Right ventricle myocardium inferior (tissue), 1 donor: ENCODE results near the gene KDM4D. TPM values are rescaled to one million over a fixed set of nuclear protein-coding genes. Genes with fewer than 3 reads are reported as not detected.

Experiments used
- ATAC-seq: fragments of 200-7000 bp; cut with Tn5 transposase; one replicate; pipeline ENCODE4 v1.9.1; 2020; ENCODE audit warnings: mild to moderate bottlenecking, moderate library complexity
- DNase-seq: peaks from one replicate; pipeline ENCODE4 v3.0.0; 2021; ENCODE audit errors: missing footprints
- intact Hi-C: fragments of 100-400 bp; cut with DNase I; formaldehyde crosslinking; loops from one replicate; pipeline ENCODE4 v1.11.0; 2022
- total RNA-seq: library from RNA; stranded (reverse); fragmentation: NEBNext Ultra II Directional; extraction: Animal tissue kit (Norgen Biotek cat#: 25700); gene quantifications from one replicate; pipeline ENCODE4 v1.2.1, GENCODE V29; 2021
- donor health status: DM: no; HTN: yes; CAD: no; lungs with severe emphysema.

KDM4D gene
- total RNA-seq, 1 donor from 2014 or later, result 0.54 TPM

DNA sequence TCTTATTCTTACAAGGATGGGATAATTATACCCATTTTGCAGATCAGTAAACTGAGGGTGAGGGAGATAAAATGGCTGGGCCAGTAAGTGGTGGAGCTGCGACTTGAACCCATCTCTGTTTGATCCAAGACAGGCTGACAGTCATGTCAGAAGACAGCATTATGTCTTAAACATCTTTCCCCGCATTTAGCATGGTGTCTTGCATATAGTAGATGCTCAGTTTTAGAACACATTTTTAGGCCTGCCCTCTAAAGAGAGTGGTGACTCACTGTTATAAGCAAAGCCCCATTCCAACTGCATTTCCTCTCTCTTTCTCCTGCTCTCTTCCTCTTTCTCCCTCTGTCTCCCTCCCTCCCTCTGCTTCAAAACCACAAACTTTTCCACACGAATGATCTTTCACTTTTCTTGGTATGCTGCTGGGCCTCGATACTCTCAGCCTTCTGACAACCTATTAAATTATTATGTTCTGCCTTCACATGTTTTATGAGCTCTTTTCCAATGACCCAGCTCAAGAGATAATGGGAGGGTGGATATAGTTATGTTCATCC lies 25.4 kb upstream of the KDM4D start:
- intact Hi-C loops, result no loop called here
- no peak for DNase-seq
- ATAC-seq, result no peak

- intact Hi-C loops, result no loop called here
- DNase-seq, result no peak
- no peak for ATAC-seq
Measured at GRCh38 chr11:94954753-94955152, 18.8 kb upstream of the KDM4D start.

DNA sequence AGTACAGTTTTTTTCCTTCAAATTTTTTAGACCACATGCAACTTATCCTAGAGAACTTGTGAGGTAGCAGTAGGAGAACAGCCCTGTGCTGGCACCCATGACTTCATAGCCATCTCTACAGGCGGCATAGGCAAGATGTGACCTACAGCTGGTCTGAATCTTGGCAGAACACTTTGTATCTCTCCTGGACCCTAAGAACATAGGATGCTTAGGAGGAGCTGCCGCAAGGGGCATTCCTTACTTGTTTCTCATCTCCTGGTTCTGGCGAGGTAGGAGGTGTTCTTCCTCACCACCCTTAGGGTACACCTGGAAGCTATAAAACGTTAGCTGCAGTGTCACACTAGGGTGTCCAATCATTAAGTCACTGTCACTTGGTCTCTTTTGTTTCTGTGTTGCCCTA lies 16.5 kb upstream of the KDM4D start:
- DNase-seq (no peak), ATAC-seq (no peak)
- intact Hi-C loops, result no loop called here

- intact Hi-C loops, result no loop called here
- no peak for ATAC-seq
- no peak for DNase-seq
Measured at GRCh38 chr11:94958121-94958696, 15.3 kb upstream of the KDM4D start.

- intact Hi-C loops, result no loop called here
- ATAC-seq, result no peak
- DNase-seq, result no peak
Measured at GRCh38 chr11:94959179-94959578, 14.3 kb upstream of the KDM4D start.

GRCh38 chr11:94960488-94960887 lies 13.0 kb upstream of the KDM4D start:
- ATAC-seq, result no peak
- DNase-seq, result no peak
- intact Hi-C loops, result no loop called here

DNA sequence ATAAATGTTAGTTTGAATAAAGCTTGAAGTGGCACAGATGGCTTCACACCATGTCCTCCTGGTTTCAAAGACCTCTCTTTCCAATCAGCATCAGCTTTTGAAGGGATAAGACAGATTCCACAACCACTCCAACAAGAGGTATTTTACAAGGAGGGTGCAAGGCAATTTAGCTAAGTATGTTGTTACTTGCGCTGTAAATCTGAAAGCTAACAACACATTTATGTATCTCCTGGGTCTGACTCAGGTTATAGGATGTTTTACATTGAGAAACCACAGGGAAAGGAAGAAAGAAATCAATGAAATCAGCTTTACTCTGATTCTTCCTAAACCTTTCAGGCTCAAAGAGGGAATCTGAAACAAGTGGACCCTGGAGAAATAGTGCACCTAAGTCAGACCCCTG lies 12.3 kb upstream of the KDM4D start:
- intact Hi-C loops, result no loop called here
- ATAC-seq, result no peak

DNA sequence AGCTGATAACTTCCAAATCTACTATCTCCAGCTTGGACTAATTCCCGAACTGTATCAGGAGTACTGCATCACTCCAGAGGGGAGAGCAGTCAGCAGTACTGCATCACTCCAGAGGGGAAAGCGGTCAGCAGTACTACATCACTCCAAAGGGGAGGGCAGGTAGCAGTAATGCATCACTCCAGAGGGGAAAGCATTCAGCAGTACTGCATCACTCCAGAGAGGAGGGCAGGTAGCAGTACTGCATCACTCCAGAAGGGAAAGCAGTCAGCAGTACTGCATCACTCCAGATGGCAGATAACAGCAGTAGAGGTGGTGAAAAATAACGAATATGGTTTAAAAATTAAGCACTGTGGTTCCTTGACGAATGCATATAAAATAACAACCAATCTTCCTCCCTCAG lies 8.6 kb upstream of the KDM4D start:
- DNase-seq (no peak), ATAC-seq (no peak)
- intact Hi-C loops, result no loop called here

More for the DNA sequence above, 12.3 kb upstream of the KDM4D start:
- no peak for DNase-seq

DNA sequence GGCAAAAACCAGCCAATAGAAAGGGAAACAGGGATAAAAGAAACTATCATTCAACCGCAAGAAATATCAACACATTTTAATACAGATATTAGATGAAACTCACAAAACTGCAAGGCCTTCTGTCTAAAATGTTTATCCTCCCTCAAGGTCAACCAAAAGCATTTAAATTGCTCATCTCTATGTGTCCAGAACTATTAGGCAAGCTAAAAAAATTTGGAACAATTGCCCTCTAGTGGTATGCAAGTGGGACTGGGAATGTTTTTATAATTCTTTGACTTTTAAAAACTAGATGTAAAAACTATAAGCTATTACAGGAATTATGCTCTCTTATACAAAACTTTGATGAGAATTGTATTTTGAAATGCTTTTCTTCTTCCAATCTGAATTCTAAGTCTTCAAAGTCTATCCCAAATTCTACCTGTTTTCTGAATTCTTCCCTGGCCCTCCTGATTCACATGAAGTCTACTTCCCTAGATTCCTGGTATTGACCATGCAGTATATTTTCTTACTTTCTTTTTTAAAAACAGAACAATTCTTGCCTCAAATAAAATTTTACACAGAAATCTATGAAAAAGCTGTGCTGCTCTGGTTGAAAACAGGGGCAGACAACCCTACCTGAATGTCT lies 5.1 kb upstream of the KDM4D start:
- intact Hi-C loops, result loop anchor here (2.0 kb wide), 1 partner anchor 346 kb away; no protein-coding TSS in a partner anchor
- ATAC-seq (no peak), DNase-seq (no peak)

- ATAC-seq (no peak), DNase-seq (no peak)
- intact Hi-C loops, result loop anchor here (5.0 to 10.0 kb wide), 3 partner anchors 92 to 802 kb away; partner anchors contain the start of gene SRSF8
Measured at GRCh38 chr11:94972700-94973098, 810 bp upstream of the KDM4D start.

GRCh38 chr11:94974178-94974577 lies 669 bp downstream of the KDM4D start:
- intact Hi-C loops, result loop anchor here (5.0 to 10.0 kb wide), 3 partner anchors 91 to 801 kb away; partner anchors contain the start of gene SRSF8
- no peak for ATAC-seq
- no peak for DNase-seq

- intact Hi-C loops, result loop anchor here (10.0 kb wide), 2 partner anchors 89 to 799 kb away; partner anchors contain the start of gene SRSF8
- ATAC-seq, result no peak
- no peak for DNase-seq
Measured at GRCh38 chr11:94975599-94975998, 2.1 kb downstream of the KDM4D start.

DNA sequence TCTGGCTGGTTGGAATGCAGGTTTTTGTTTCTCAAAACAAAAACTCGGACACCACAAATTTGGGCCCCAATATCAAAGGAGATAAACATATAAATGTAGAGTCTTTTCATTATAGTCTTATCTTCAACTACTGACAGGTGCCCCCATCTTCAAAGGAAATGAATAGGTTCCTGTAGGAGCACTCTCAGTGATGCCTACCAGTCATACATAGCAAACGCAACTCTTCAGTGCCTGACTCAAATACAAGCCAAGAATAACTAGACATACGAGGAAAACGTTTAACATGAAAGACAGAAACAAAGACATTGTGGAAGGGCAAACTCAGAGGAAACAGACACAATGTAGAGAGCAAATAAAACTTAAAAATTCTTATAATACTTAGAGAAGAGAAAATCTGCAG lies 13.9 kb downstream of the KDM4D start:
- intact Hi-C loops, result no loop called here
- DNase-seq (no peak), ATAC-seq (no peak)

DNA sequence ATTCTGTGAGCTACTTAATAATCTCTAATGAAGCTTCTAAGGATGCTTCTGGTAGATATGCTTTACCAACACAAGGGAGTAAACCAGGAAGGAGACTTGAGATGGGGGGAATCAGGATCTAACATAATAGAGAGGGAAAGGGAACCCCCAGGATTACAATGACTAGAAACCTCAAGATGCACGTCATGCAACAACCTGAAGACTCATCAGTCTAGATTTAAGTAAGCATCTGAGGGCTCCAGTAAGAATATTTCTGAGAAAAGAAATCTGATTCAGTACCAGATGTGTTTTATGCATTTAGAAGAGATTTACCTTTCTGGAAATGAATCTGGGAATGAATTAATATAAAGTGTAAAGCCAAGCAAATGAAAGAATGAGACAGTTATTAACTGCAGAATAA lies 15.2 kb downstream of the KDM4D start:
- intact Hi-C loops, result no loop called here
- DNase-seq (no peak), ATAC-seq (no peak)

- intact Hi-C loops, result no loop called here
- DNase-seq, result no peak
- no peak for ATAC-seq
Measured at GRCh38 chr11:94993400-94993943, 20.0 kb downstream of the KDM4D start.

- intact Hi-C loops, result no loop called here
- ATAC-seq (no peak), DNase-seq (no peak)
Measured at GRCh38 chr11:94997437-94997836, 23.9 kb downstream of the KDM4D start.

GRCh38 chr11:94998285-94998684 lies 24.8 kb downstream of the KDM4D start:
- DNase-seq (no peak), ATAC-seq (no peak)
- intact Hi-C loops, result no loop called here

DNA sequence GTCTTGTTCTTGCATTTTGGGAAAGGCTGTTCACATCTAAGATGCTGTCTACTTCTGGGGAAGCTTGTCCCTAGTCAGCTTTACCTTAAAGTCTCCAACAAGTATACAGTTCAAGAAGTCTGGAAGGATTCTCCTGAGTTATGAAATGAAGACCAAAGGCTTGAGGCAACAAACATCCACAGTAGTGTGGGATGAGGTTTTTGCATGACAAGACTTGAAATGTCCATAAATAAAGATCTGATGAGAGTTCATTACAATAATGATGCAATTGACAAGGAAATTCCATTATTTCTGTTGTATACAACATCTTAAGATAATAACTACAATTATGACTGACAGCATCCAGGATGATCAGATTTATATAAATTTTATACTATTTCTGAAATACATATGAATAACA lies 30.2 kb downstream of the KDM4D start:
- intact Hi-C loops, result no loop called here
- no peak for ATAC-seq

DNA sequence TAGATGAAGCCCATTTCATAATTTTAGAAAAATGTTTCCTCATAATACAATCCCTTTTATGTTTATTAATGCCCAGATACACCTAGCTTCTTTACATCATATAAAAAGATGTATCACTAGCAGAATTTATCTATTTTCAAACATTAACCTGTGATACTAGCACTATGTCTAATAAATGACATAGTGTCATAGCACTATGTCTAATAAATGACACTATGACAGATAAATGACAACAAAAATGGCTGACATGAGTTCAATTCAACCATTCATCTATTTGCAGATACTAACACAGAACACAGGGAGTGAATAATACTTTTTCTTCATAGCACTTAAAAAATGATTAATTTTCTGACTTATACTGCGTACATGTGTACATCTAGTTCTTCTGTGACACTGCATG lies 32.1 kb downstream of the KDM4D start:
- ATAC-seq, result no peak
- no peak for DNase-seq
- intact Hi-C loops, result no loop called here

More for the DNA sequence above, 30.2 kb downstream of the KDM4D start:
- DNase-seq, result no peak

DNA sequence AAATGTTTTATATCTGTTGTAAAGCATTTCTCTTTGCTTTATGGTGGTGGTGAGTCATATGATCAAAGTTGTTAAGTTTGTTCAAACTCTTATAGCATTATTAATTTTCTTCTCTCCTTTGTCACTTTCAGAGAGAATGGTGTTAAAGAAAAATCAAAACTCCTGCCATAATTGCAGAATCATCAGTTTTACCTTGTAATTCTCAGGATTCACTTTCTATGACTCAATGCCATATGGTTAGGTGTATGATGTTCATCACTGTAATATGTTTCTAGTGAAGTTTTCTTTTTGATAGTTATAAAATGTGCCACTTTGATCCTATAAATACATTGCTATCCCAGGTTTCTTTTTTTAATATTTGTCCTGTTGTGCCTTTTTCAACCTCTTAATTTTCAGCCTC lies 37.9 kb downstream of the KDM4D start:
- ATAC-seq, result no peak

More for the DNA sequence above, 37.9 kb downstream of the KDM4D start:
- DNase-seq, result no peak
- intact Hi-C loops, result no loop called here
